B cell (primary cell): ENCODE results near the gene ZNF420.

Experiments
- CTCF ChIP-seq: fragments of 200-600 bp; IDR thresholded peaks from one replicate; pipeline ENCODE4 v1.8.0; 2022; ENCODE audit warnings: antibody characterized with exemption, mild to moderate bottlenecking
- EZH2 ChIP-seq: IDR thresholded peaks from 2 replicates; pipeline ENCODE4 v1.6.1; 2012; ENCODE audit warnings: borderline replicate concordance, low read depth, mild to moderate bottlenecking, moderate library complexity, low read length; ENCODE audit not compliant: insufficient read depth, poor library complexity, severe bottlenecking

- TF ChIP-seq EZH2 (no peak), CTCF (no peak)
These were observed at the start of gene ZNF420 for GRCh38 chr19:37077934-37078716.
